Measurements from ENCODE around the gene SBF2. TPM values are rescaled to one million over a fixed set of nuclear protein-coding genes. Genes with fewer than 3 reads are reported as not detected.
"Not testable (repeated sequence)": the region's sequence is repeated elsewhere in the genome, so short reads cannot be mapped to it uniquely, and the experiment has no call there.

SBF2 gene
- total RNA-seq, 5 donors from 2014 or later (not counting 1 experiment from before 2014, with no cell fraction given) = 9.5 to 23.5 (median 13.0) TPM

GRCh38 chr11:9943386-9944110 lies 350.5 kb downstream of the SBF2 start:
- ChIA-PET POLR2A (no interaction called here), CTCF (no interaction called here)
- no peaks in the 10 kb centered on the region for H3K27me3 Mint-ChIP-seq
- H3K4me3 Mint-ChIP-seq = no peak overlapping the region
- Histone ChIP-seq H3K4me3 (ENCODE audit: control insufficient read depth in 1 of 2, extremely low read depth in 1 of 2, low read length in 1 of 2) (no peak overlapping the region), H3K9me3 (no peaks in the 10 kb centered on the region), H3K4me1 (ENCODE audit: control insufficient read depth in 1 of 2, extremely low read depth in 1 of 2, insufficient read depth in 2 of 2, low read length in 2 of 2) (no peaks in the 10 kb centered on the region), H3K36me3 (ENCODE audit: control insufficient read depth in 2 of 2, extremely low read depth in 1 of 2, insufficient read depth in 1 of 2, low read length in 1 of 2) (no peaks in the 10 kb centered on the region), H3K27me3 (replicated peaks in 1 of 2; ENCODE audit: control insufficient read depth in 2 of 2, extremely low read depth in 1 of 2, insufficient read depth in 2 of 2, low read length in 1 of 2) (no peaks in the 10 kb centered on the region), H3K27ac (ENCODE audit: low read length) (no peak overlapping the region)
- H3K9me3 Mint-ChIP-seq = peaks cover 0 to 13% (median 4%) of the 10 kb centered on the region in 3 donors
- H3K4me1 Mint-ChIP-seq = no peaks in the 10 kb centered on the region
- ATAC-seq (replicated peaks in 1 of 4) = no peak
- DNase-seq = no peak
- WGBS (ENCODE audit: insufficient coverage) = no CpG with 5 or more reads among the region's 3 CpGs
- peaks cover 21% of the 10 kb centered on the region for H3K36me3 Mint-ChIP-seq
- no peak overlapping the region for H3K27ac Mint-ChIP-seq

GRCh38 chr11:9941991-9942390 lies 352.0 kb downstream of the SBF2 start:
- CTCF ChIA-PET = no interaction called here
- DNase-seq = no peak
- H3K4me3 ChIP-seq (ENCODE audit: control insufficient read depth in 1 of 2, extremely low read depth in 1 of 2, low read length in 1 of 2) = no peak overlapping the region
- no peaks in the 10 kb centered on the region for H3K4me1 Mint-ChIP-seq
- H3K27ac ChIP-seq (ENCODE audit: low read length) = no peak overlapping the region
- POLR2A ChIA-PET = no interaction called here
- no peaks in the 10 kb centered on the region for H3K9me3 ChIP-seq
- ATAC-seq (replicated peaks in 1 of 4) = no peak
- no peaks in the 10 kb centered on the region for H3K27me3 ChIP-seq (replicated peaks in 1 of 2; ENCODE audit: control insufficient read depth in 2 of 2, extremely low read depth in 1 of 2, insufficient read depth in 2 of 2, low read length in 1 of 2)
- H3K36me3 Mint-ChIP-seq = peaks cover 14% of the 10 kb centered on the region
- WGBS (ENCODE audit: insufficient coverage) = 91% methylated on average over 4 of the region's 5 CpGs
- H3K27ac Mint-ChIP-seq = no peak overlapping the region
- no peaks in the 10 kb centered on the region for H3K36me3 ChIP-seq (ENCODE audit: control insufficient read depth in 2 of 2, extremely low read depth in 1 of 2, insufficient read depth in 1 of 2, low read length in 1 of 2)
- no peak overlapping the region for H3K4me3 Mint-ChIP-seq
- no peaks in the 10 kb centered on the region for H3K27me3 Mint-ChIP-seq
- H3K9me3 Mint-ChIP-seq = peaks cover 0 to 13% (median 4%) of the 10 kb centered on the region in 3 donors
- H3K4me1 ChIP-seq (ENCODE audit: control insufficient read depth in 1 of 2, extremely low read depth in 1 of 2, insufficient read depth in 2 of 2, low read length in 2 of 2) = no peaks in the 10 kb centered on the region

- 90% methylated on average over 5 of the region's 11 CpGs for WGBS (ENCODE audit: insufficient coverage)
- not testable (repeated sequence) for H3K4me3 Mint-ChIP-seq; H3K4me3 ChIP-seq (ENCODE audit: control insufficient read depth in 1 of 2, extremely low read depth in 1 of 2, low read length in 1 of 2)
These were observed 354.9 kb downstream of the SBF2 start for GRCh38 chr11:9939150-9939549.

GRCh38 chr11:9936754-9937153 lies 357.3 kb downstream of the SBF2 start:
- no peak for DNase-seq
- H3K36me3 ChIP-seq (ENCODE audit: control insufficient read depth in 2 of 2, extremely low read depth in 1 of 2, insufficient read depth in 1 of 2, low read length in 1 of 2) = no peaks in the 10 kb centered on the region
- ChIA-PET CTCF (no interaction called here), POLR2A (no interaction called here)
- no peaks in the 10 kb centered on the region for H3K4me1 ChIP-seq (ENCODE audit: control insufficient read depth in 1 of 2, extremely low read depth in 1 of 2, insufficient read depth in 2 of 2, low read length in 2 of 2)
- H3K9me3 Mint-ChIP-seq = peaks cover 0 to 14% (median 3%) of the 10 kb centered on the region in 3 donors
- H3K4me3 ChIP-seq (ENCODE audit: control insufficient read depth in 1 of 2, extremely low read depth in 1 of 2, low read length in 1 of 2) = no peak overlapping the region
- H3K27me3 ChIP-seq (replicated peaks in 1 of 2; ENCODE audit: control insufficient read depth in 2 of 2, extremely low read depth in 1 of 2, insufficient read depth in 2 of 2, low read length in 1 of 2) = no peaks in the 10 kb centered on the region
- no peaks in the 10 kb centered on the region for H3K27me3 Mint-ChIP-seq
- H3K36me3 Mint-ChIP-seq = peaks cover 38% of the 10 kb centered on the region
- H3K4me3 Mint-ChIP-seq = no peak overlapping the region
- H3K9me3 ChIP-seq = no peaks in the 10 kb centered on the region
- no peak overlapping the region for H3K27ac ChIP-seq (ENCODE audit: low read length)
- peaks cover 0 to 6% (median 0%) of the 10 kb centered on the region in 3 donors for H3K4me1 Mint-ChIP-seq
- no peak overlapping the region for H3K27ac Mint-ChIP-seq
- no peak for ATAC-seq (replicated peaks in 1 of 4)

More at GRCh38 chr11:9939150-9939549, 354.9 kb downstream of the SBF2 start:
- H3K27me3 Mint-ChIP-seq; POLR2A ChIA-PET; DNase-seq; H3K27ac Mint-ChIP-seq; H3K4me1 Mint-ChIP-seq; H3K27ac ChIP-seq (ENCODE audit: low read length); H3K27me3 ChIP-seq (replicated peaks in 1 of 2; ENCODE audit: control insufficient read depth in 2 of 2, extremely low read depth in 1 of 2, insufficient read depth in 2 of 2, low read length in 1 of 2); H3K9me3 ChIP-seq; CTCF ChIA-PET; H3K36me3 ChIP-seq (ENCODE audit: control insufficient read depth in 2 of 2, extremely low read depth in 1 of 2, insufficient read depth in 1 of 2, low read length in 1 of 2); H3K4me1 ChIP-seq (ENCODE audit: control insufficient read depth in 1 of 2, extremely low read depth in 1 of 2, insufficient read depth in 2 of 2, low read length in 2 of 2); ATAC-seq (replicated peaks in 1 of 4): not testable (repeated sequence)
- H3K36me3 Mint-ChIP-seq = peaks cover 25% of the 10 kb centered on the region
- peaks cover 0 to 14% (median 3%) of the 10 kb centered on the region in 3 donors for H3K9me3 Mint-ChIP-seq

GRCh38 chr11:9932843-9933242 lies 361.2 kb downstream of the SBF2 start:
- H3K4me1 ChIP-seq (ENCODE audit: control insufficient read depth in 1 of 2, extremely low read depth in 1 of 2, insufficient read depth in 2 of 2, low read length in 2 of 2); ATAC-seq (replicated peaks in 1 of 4); H3K9me3 ChIP-seq; DNase-seq; CTCF ChIA-PET; H3K4me3 ChIP-seq (ENCODE audit: control insufficient read depth in 1 of 2, extremely low read depth in 1 of 2, low read length in 1 of 2); H3K27ac ChIP-seq (ENCODE audit: low read length); POLR2A ChIA-PET; H3K27me3 ChIP-seq (replicated peaks in 1 of 2; ENCODE audit: control insufficient read depth in 2 of 2, extremely low read depth in 1 of 2, insufficient read depth in 2 of 2, low read length in 1 of 2); H3K27ac Mint-ChIP-seq; H3K4me3 Mint-ChIP-seq; H3K27me3 Mint-ChIP-seq; H3K36me3 ChIP-seq (ENCODE audit: control insufficient read depth in 2 of 2, extremely low read depth in 1 of 2, insufficient read depth in 1 of 2, low read length in 1 of 2): not testable (repeated sequence)
- peaks cover 61% of the 10 kb centered on the region for H3K36me3 Mint-ChIP-seq
- peaks cover 3 to 20% (median 5%) of the 10 kb centered on the region in 3 donors for H3K9me3 Mint-ChIP-seq
- no CpG with 5 or more reads among the region's 2 CpGs for WGBS (ENCODE audit: insufficient coverage)
- H3K4me1 Mint-ChIP-seq = peaks cover 0 to 13% (median 0%) of the 10 kb centered on the region in 3 donors

- DNase-seq = peak in 3 of 35 experiments; percentile 2
- Mint-ChIP-seq H3K4me1 (peaks cover 0 to 13% (median 0%) of the 10 kb centered on the region in 3 donors), H3K9me3 (peaks cover 0 to 11% (median 5%) of the 10 kb centered on the region in 3 donors), H3K36me3 (peaks cover 49% of the 10 kb centered on the region)
- H3K4me3 Mint-ChIP-seq; ATAC-seq (replicated peaks in 1 of 4); POLR2A ChIA-PET; H3K27ac Mint-ChIP-seq; H3K4me1 ChIP-seq (ENCODE audit: control insufficient read depth in 1 of 2, extremely low read depth in 1 of 2, insufficient read depth in 2 of 2, low read length in 2 of 2); H3K27me3 Mint-ChIP-seq; H3K27me3 ChIP-seq (replicated peaks in 1 of 2; ENCODE audit: control insufficient read depth in 2 of 2, extremely low read depth in 1 of 2, insufficient read depth in 2 of 2, low read length in 1 of 2); CTCF ChIA-PET; H3K4me3 ChIP-seq (ENCODE audit: control insufficient read depth in 1 of 2, extremely low read depth in 1 of 2, low read length in 1 of 2); H3K9me3 ChIP-seq; H3K36me3 ChIP-seq (ENCODE audit: control insufficient read depth in 2 of 2, extremely low read depth in 1 of 2, insufficient read depth in 1 of 2, low read length in 1 of 2); H3K27ac ChIP-seq (ENCODE audit: low read length): not testable (repeated sequence)
- 87% methylated on average over 12 of the region's 14 CpGs for WGBS (ENCODE audit: insufficient coverage)
These were observed 363.3 kb downstream of the SBF2 start for GRCh38 chr11:9930562-9931331.
